ENCODE measurements around the gene DOP1B. TPM values are rescaled to one million over a fixed set of nuclear protein-coding genes. Genes with fewer than 3 reads are reported as not detected.

Gene DOP1B
- total RNA-seq, 1 experiment from 2014 or later, result 8.7 TPM

DNA sequence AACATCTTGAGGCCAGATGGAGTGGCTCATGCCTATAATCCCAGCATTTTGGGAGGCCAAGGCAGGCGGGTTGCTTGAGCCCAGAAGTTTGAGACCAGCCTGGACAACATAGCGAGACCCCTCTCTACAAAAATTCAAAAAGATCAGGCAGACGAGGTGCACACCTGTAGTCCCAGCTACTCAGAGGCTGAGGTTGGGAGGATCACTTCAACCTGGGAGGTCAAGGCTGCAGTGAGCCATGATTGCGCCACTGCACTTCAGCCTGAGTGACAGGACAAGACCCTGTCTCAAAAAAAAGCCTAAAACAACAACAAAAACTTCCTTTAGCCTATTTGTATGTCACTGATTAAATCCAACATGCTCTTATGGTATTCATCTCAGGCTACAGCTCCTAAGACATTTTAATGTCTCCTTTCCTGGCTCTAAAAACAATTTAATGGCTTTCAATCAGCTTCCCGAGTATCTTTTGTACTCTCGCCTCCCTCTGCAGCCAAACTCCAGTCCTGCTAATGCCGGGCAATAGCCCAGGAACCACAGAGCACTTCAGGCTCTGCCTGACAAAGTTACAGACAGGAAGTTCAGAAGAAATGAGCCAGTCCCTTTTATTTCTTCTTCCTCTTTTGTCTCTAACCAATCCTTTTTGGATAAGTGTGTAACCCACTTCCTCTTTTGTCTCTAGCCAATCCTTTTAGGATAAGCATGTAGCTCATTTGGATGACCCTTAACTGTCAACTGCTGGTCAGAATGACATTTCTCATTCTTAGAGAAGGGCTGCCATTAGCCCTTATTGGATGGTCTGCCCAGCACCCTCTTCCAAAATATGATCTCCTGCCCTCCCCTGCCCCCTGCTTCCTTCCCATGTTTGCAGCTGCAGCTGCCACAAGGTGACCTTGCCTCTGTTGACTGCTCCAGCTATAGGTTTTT is 6.6 kb upstream of the DOP1B start:
- H2AFZ ChIP-seq (ENCODE audit: low read length), result no peak overlapping the region
- H4K91ac ChIP-seq (ENCODE audit: insufficient read length, low read depth, low read length), result no peak overlapping the region
- TF ChIP-seq, protein P1, sequence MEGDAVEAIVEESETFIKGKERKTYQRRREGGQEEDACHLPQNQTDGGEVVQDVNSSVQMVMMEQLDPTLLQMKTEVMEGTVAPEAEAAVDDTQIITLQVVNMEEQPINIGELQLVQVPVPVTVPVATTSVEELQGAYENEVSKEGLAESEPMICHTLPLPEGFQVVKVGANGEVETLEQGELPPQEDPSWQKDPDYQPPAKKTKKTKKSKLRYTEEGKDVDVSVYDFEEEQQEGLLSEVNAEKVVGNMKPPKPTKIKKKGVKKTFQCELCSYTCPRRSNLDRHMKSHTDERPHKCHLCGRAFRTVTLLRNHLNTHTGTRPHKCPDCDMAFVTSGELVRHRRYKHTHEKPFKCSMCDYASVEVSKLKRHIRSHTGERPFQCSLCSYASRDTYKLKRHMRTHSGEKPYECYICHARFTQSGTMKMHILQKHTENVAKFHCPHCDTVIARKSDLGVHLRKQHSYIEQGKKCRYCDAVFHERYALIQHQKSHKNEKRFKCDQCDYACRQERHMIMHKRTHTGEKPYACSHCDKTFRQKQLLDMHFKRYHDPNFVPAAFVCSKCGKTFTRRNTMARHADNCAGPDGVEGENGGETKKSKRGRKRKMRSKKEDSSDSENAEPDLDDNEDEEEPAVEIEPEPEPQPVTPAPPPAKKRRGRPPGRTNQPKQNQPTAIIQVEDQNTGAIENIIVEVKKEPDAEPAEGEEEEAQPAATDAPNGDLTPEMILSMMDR (conservative IDR thresholded peaks at IDR 0.05), result no peak
- Mint-ChIP-seq H3K27me3 (ENCODE audit: low read depth) (peaks cover 11% of the 10 kb centered on the region), H3K9me3 (no peaks in the 10 kb centered on the region; a peak in 1 of 5 replicates), H3K4me3 (no peak overlapping the region), H3K4me1 (peaks cover 11% of the 10 kb centered on the region in 2 experiments), H3K36me3 (ENCODE audit: insufficient read depth in 1 of 3, low read depth in 3 of 3) (no peaks in the 10 kb centered on the region; a peak in 1 of 7 replicates), H3K27ac (peak overlapping the region in 1 of 3 experiments; percentile 33; a peak in 3 of 7 replicates)
- H2BK12ac ChIP-seq (ENCODE audit: insufficient read length, low read depth, low read length), result no peak overlapping the region
- WGBS (ENCODE audit: extremely low coverage, insufficient read length, low lambda C conversion rate), result no CpG with 5 or more reads among the region's 7 CpGs
- no peaks in the 10 kb centered on the region for H3K79me2 ChIP-seq (ENCODE audit: insufficient read depth, low read length)
- no peak overlapping the region for H3K9ac ChIP-seq (ENCODE audit: extremely low read depth, insufficient read length, low read length)
- H3K79me1 ChIP-seq (ENCODE audit: insufficient read depth, low read depth, low read length, poor library complexity, severe bottlenecking), result no peaks in the 10 kb centered on the region
- H3K4me2 ChIP-seq (ENCODE audit: insufficient read depth, insufficient read length, low read length), result no peak overlapping the region
- no peaks in the 10 kb centered on the region for H3K23me2 ChIP-seq (ENCODE audit: insufficient read length, low read depth, low read length, poor library complexity, severe bottlenecking)
- H2BK20ac ChIP-seq (ENCODE audit: low read depth, low read length, poor library complexity, severe bottlenecking), result no peak overlapping the region
- H3K23ac ChIP-seq (ENCODE audit: insufficient read length, low read depth, low read length), result no peak overlapping the region
- H3K18ac ChIP-seq (ENCODE audit: insufficient read length, low read depth, low read length), result no peak overlapping the region
- no peak overlapping the region for H2BK120ac ChIP-seq (ENCODE audit: low read depth, low read length, poor library complexity, severe bottlenecking)
- no peak overlapping the region for H3K27ac ChIP-seq (ENCODE audit: insufficient read length, low read depth, low read length)
- H4K5ac ChIP-seq (ENCODE audit: insufficient read length, low read depth, low read length), result no peak overlapping the region
- no peak overlapping the region for H3T11ph ChIP-seq (ENCODE audit: low read length)
- H2AK5ac ChIP-seq (ENCODE audit: insufficient read length, low read length), result no peak overlapping the region
- H3K56ac ChIP-seq (ENCODE audit: insufficient read length, low read depth, low read length), result no peak overlapping the region
- no peak overlapping the region for H3K4ac ChIP-seq (ENCODE audit: low read depth, low read length)
- peaks cover 4% of the 10 kb centered on the region; the same call in 1 of the 2 replicates for H3K4me1 ChIP-seq (ENCODE audit: insufficient read depth, low read length)
- H4K8ac ChIP-seq (replicated peaks; ENCODE audit: insufficient read length, low read depth, low read length), result no peak overlapping the region
- DNase-seq, result no peak
- H4K20me1 ChIP-seq (ENCODE audit: control insufficient read depth, insufficient read depth, insufficient read length), result no peaks in the 10 kb centered on the region
- H2BK5ac ChIP-seq (ENCODE audit: insufficient read length, low read length), result no peak overlapping the region
- no peaks in the 10 kb centered on the region for H3K9me3 ChIP-seq (ENCODE audit: control insufficient read depth, low read depth, low read length)
- no peak overlapping the region for H3K14ac ChIP-seq (ENCODE audit: insufficient read depth, low read length)
- H3K27me3 ChIP-seq (ENCODE audit: insufficient read depth, low read length), result peaks cover under 1% of the 10 kb centered on the region; the same call in 1 of the 2 replicates
- no peak overlapping the region for H2BK15ac ChIP-seq (ENCODE audit: low read depth, low read length)
